PC-9 (cell line): ENCODE results near the gene CDK5R1. TPM values are rescaled to one million over a fixed set of nuclear protein-coding genes. Genes with fewer than 3 reads are reported as not detected.

ENCODE experiments used
- BruUV-seq: library from RNA; stranded (reverse); fragments of 400-500 nt; replicated peaks from 2 replicates; lab custom pipeline; 2021; lab: Mats Ljungman, UMichigan
- CTCF ChIA-PET: fragments of 300-600 bp; sonication (Branson Sonifier 250); formaldehyde crosslinking; loops from one replicate; lab custom pipeline; 2022; ENCODE audit warnings: antibody characterized with exemption; lab: Charles Lee
- POLR2A ChIA-PET: fragments of 300-600 bp; sonication (Branson Sonifier 250); formaldehyde crosslinking; loops from one replicate; lab custom pipeline; 2022; ENCODE audit warnings: antibody characterized with exemption; ENCODE audit not compliant: unreplicated experiment; lab: Charles Lee
- DNase-seq, 2 experiments: peaks; one replicate each; pipeline versions ENCODE4 v3.0.0 to v3.0.0-alpha.2; 2015 to 2022; ENCODE audit warnings: mixed read lengths in 1 of 2
- H2AFZ ChIP-seq: fragments of 200-600 bp; sonication (generic); 2 replicates; pipeline ENCODE4 v1.8.1; 2017; ENCODE audit warnings: antibody characterized with exemption
- H3F3A ChIP-seq: fragments of 200-600 bp; sonication (generic); 2 replicates; pipeline ENCODE4 v1.8.1; 2017; ENCODE audit warnings: antibody characterized with exemption, mild to moderate bottlenecking, low read depth; ENCODE audit not compliant: insufficient read depth
- H3K27ac ChIP-seq: fragments of 200-600 bp; sonication (generic); 2 replicates; pipeline ENCODE4 v1.6.1; 2016; ENCODE audit warnings: mixed run types
- H3K27me3 ChIP-seq: fragments of 200-600 bp; sonication (generic); 2 replicates; pipeline ENCODE4 v1.6.1; 2016; ENCODE audit warnings: low read depth, mixed run types; ENCODE audit not compliant: insufficient read depth
- H3K36me3 ChIP-seq: fragments of 200-600 bp; sonication (generic); 2 replicates; pipeline ENCODE4 v1.6.1; 2016; ENCODE audit warnings: low read depth, mixed run types
- H3K4me1 ChIP-seq: fragments of 200-600 bp; sonication (generic); replicated peaks from 2 replicates; pipeline ENCODE4 v1.6.1; 2016; ENCODE audit warnings: mixed run types; ENCODE audit not compliant: insufficient read depth
- H3K4me2 ChIP-seq: fragments of 200-600 bp; sonication (generic); 2 replicates; pipeline ENCODE4 v1.6.1; 2017; ENCODE audit warnings: mixed run types
- H3K4me3 ChIP-seq: fragments of 200-600 bp; sonication (generic); 2 replicates; pipeline ENCODE4 v1.6.1; 2016; ENCODE audit warnings: mixed run types
- H3K79me2 ChIP-seq: fragments of 200-600 bp; sonication (generic); 2 replicates; pipeline ENCODE4 v1.6.1; 2017; ENCODE audit warnings: low read depth, mixed run types
- H3K9me2 ChIP-seq: fragments of 200-600 bp; sonication (generic); 2 replicates; pipeline ENCODE4 v1.8.1; 2017; ENCODE audit warnings: mild to moderate bottlenecking; ENCODE audit not compliant: insufficient read depth
- H3K9me3 ChIP-seq: fragments of 200-600 bp; sonication (generic); 2 replicates; pipeline ENCODE4 v1.8.1; 2016; ENCODE audit warnings: low read depth; ENCODE audit not compliant: insufficient read depth
- H4K20me1 ChIP-seq: fragments of 200-600 bp; sonication (generic); 2 replicates; pipeline ENCODE4 v1.8.1; 2017; ENCODE audit not compliant: insufficient read depth
- EZH2 ChIP-seq: fragments of 200-600 bp; sonication (generic); IDR thresholded peaks from 2 replicates; pipeline ENCODE4 v1.8.0; 2017; ENCODE audit warnings: antibody characterized with exemption, low read depth
- intact Hi-C: fragments of 100-400 bp; cut with micrococcal nuclease; formaldehyde crosslinking; loops from one replicate; pipeline ENCODE4 v1.10.0; 2022; ENCODE audit not compliant: unreplicated experiment
- total RNA-seq: library from RNA; stranded (reverse); gene quantifications from 2 replicates; pipeline ENCODE4 v1.2.3, GENCODE V29; 2021
- TF ChIP-seq, protein P1 (sequence below): fragments of 200-600 bp; sonication (generic); conservative IDR thresholded peaks from 2 replicates; pipeline ENCODE4 v1.6.1; 2017; ENCODE audit warnings: mixed run types, antibody characterized with exemption, mild to moderate bottlenecking, moderate library complexity

Gene CDK5R1
- total RNA-seq, 1 experiment from 2014 or later: 2.1 TPM

GRCh38 chr17:32490101-32490482 is 3.3 kb downstream of the CDK5R1 start:
- CTCF ChIA-PET: no interaction called here
- intact Hi-C loops: no loop called here
- H3K4me3 ChIP-seq: no peak overlapping the region
- no peaks in the 10 kb centered on the region for H3K9me3 ChIP-seq
- no peak overlapping the region for H3K27ac ChIP-seq
- H3K27me3 ChIP-seq: no peaks in the 10 kb centered on the region
- H3K79me2 ChIP-seq: no peaks in the 10 kb centered on the region
- H4K20me1 ChIP-seq: no peaks in the 10 kb centered on the region
- peaks cover 12% of the 10 kb centered on the region for H3F3A ChIP-seq
- H3K4me2 ChIP-seq: no peak overlapping the region
- TF ChIP-seq, protein P1, sequence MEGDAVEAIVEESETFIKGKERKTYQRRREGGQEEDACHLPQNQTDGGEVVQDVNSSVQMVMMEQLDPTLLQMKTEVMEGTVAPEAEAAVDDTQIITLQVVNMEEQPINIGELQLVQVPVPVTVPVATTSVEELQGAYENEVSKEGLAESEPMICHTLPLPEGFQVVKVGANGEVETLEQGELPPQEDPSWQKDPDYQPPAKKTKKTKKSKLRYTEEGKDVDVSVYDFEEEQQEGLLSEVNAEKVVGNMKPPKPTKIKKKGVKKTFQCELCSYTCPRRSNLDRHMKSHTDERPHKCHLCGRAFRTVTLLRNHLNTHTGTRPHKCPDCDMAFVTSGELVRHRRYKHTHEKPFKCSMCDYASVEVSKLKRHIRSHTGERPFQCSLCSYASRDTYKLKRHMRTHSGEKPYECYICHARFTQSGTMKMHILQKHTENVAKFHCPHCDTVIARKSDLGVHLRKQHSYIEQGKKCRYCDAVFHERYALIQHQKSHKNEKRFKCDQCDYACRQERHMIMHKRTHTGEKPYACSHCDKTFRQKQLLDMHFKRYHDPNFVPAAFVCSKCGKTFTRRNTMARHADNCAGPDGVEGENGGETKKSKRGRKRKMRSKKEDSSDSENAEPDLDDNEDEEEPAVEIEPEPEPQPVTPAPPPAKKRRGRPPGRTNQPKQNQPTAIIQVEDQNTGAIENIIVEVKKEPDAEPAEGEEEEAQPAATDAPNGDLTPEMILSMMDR: no peak
- no peak for TF ChIP-seq EZH2
- DNase-seq: no peak
- H3K4me1 ChIP-seq: peaks cover 8% of the 10 kb centered on the region; the same call in 1 of the 2 replicates
- no peaks in the 10 kb centered on the region for H3K36me3 ChIP-seq
- H3K9me2 ChIP-seq: no peaks in the 10 kb centered on the region
- POLR2A ChIA-PET: no interaction called here
- no TSS peak for BruUV-seq
- no peak overlapping the region for H2AFZ ChIP-seq

GRCh38 chr17:32491371-32492263 is 4.8 kb downstream of the CDK5R1 start:
- no peak overlapping the region for H3K27ac ChIP-seq
- no peak for DNase-seq
- H3K9me3 ChIP-seq: no peaks in the 10 kb centered on the region
- no TSS peak for BruUV-seq
- H3K4me3 ChIP-seq: no peak overlapping the region
- H3F3A ChIP-seq: no peaks in the 10 kb centered on the region
- no peaks in the 10 kb centered on the region for H3K79me2 ChIP-seq
- no peak overlapping the region for H3K4me2 ChIP-seq
- TF ChIP-seq, protein P1: no peak
- no peak for TF ChIP-seq EZH2
- no peaks in the 10 kb centered on the region for H3K27me3 ChIP-seq
- H3K36me3 ChIP-seq: no peaks in the 10 kb centered on the region
- no peaks in the 10 kb centered on the region for H3K9me2 ChIP-seq
- intact Hi-C loops: no loop called here
- ChIA-PET POLR2A (no interaction called here), CTCF (no interaction called here)
- H3K4me1 ChIP-seq: peaks cover 8% of the 10 kb centered on the region; the same call in 1 of the 2 replicates
- H4K20me1 ChIP-seq: no peaks in the 10 kb centered on the region
- H2AFZ ChIP-seq: no peak overlapping the region

GRCh38 chr17:32492264-32492589 is 5.4 kb downstream of the CDK5R1 start:
- DNase-seq: no peak
- no peaks in the 10 kb centered on the region for H3K9me2 ChIP-seq
- no peaks in the 10 kb centered on the region for H3K36me3 ChIP-seq
- no peak overlapping the region for H3K4me3 ChIP-seq
- intact Hi-C loops: no loop called here
- H3F3A ChIP-seq: no peaks in the 10 kb centered on the region
- no TSS peak for BruUV-seq
- ChIA-PET CTCF (no interaction called here), POLR2A (no interaction called here)
- TF ChIP-seq, protein P1: no peak
- TF ChIP-seq EZH2: no peak
- no peak overlapping the region for H2AFZ ChIP-seq
- H3K9me3 ChIP-seq: no peaks in the 10 kb centered on the region
- H3K27me3 ChIP-seq: no peaks in the 10 kb centered on the region
- H3K4me2 ChIP-seq: no peak overlapping the region
- H3K79me2 ChIP-seq: no peaks in the 10 kb centered on the region
- no peak overlapping the region for H3K27ac ChIP-seq
- peaks cover 8% of the 10 kb centered on the region; the same call in 1 of the 2 replicates for H3K4me1 ChIP-seq
- no peaks in the 10 kb centered on the region for H4K20me1 ChIP-seq
